ENCODE data around the gene REXO2.
A peak's percentile ranks its signal among the peaks of the same experiment; 100 is the strongest.

REXO2 gene

DNA sequence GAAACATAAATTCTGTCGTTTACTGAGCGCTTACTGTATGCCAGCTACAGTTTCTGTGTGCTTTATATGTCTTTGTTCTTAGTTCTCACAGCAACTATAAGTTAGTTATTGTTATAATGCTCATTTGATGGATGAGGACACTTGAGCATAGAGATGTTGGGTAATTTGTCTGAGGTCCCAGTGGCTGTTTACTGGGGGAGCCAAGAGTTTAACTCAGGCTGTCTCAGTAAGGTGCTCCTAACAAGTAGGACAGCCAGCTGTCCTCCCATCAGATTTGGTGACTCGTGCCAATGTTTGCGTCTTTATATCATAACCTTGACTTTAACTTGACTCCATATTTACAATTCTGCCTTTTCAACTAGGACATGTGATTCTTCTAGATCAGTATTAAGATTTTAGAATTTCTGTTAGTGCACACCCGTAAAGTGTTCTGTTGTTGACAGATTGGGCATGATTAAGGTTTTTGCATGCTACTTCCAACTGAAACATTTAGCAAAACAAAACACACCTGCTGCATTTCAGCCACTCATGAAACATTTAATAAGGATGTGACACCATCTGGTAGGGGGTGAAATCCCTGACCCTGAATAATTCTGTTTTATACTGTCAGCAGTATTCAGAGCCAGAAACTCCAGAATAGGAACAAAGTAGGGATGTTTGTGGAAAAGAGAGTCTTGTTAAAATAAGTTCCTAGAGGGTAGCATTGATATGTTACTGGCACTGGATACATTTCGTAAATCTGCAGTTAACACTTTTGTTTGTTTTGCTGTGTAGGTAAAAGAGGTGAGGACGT is 1.9 kb downstream of the REXO2 start:
- DNase-seq: peak; percentile 28

DNA sequence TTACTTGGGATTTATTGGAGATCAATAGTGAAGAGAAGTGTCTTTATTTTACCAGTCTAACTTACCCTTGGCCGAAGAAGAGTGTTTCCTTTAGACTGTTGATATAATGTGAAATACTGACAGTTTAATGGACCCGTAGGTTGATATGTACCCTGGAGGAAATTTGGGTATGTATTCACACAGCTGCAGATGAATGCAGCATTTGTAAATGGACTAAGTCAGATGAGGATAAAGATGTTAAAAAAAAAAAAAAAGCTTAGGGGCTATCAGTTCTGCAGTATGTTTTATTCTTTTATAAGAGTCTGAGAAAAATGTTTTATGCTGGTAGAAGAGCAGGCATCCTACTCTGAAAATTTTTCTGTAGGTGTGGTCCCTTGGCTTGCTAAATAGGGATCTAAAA is 2.7 kb downstream of the REXO2 start:
- DNase-seq: no peak

DNA sequence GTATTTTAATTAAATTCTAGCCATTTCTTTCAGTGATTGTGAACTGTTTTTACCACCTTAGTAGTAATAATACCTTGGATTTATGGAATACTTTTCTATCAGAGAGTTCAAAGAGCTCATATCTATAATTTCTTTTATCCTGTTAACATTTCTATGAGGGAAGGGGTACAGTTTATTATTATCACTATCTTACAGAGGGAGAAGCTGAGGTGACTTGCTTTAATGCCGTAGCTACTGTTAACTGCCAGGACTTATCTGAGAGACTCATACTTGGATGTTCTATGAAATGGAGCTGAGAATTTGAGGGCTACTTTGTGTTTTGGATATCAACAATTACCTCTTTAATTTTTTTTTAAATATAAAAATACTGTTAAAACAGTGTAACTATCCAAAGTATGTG is 3.3 kb downstream of the REXO2 start:
- DNase-seq: peak; percentile 61

DNA sequence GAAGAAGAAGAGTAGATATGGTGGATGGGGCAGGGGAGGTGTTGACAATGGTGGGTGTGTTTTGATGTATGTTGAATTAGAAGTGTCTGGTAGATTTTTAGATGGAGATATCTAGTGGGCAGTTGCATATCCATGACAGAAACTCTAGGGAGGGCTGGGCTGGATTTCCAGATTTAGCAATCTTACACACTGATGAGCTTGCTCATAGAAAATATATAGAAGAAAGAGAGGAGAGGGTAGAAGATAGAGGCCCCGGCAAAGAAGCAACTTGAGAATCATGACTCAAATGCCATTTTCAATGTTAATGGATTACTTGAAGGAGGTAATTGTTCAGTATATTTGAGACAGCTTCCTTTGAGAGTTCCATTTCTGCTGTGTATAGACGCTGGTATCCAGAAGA is 8.2 kb downstream of the REXO2 start:
- DNase-seq: no peak

DNA sequence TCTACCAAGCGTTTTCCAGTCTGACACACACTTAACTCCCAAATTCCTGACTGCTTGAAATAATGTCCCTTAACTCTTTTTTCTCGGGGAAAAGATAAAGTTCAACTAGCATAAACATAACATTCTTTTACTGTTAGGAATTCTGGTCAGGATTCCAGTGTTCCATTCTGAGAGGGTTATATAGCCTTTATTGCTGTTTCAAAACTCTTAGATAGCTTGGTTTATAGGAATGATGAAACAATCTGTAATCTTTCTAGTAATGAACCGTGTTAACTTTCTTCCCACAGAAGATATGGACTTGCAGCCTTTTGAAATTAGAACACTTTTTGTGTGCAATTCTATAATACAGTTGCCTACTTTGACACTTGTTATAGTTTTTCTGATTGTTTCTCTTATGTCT is 8.6 kb downstream of the REXO2 start:
- DNase-seq: no peak

DNA sequence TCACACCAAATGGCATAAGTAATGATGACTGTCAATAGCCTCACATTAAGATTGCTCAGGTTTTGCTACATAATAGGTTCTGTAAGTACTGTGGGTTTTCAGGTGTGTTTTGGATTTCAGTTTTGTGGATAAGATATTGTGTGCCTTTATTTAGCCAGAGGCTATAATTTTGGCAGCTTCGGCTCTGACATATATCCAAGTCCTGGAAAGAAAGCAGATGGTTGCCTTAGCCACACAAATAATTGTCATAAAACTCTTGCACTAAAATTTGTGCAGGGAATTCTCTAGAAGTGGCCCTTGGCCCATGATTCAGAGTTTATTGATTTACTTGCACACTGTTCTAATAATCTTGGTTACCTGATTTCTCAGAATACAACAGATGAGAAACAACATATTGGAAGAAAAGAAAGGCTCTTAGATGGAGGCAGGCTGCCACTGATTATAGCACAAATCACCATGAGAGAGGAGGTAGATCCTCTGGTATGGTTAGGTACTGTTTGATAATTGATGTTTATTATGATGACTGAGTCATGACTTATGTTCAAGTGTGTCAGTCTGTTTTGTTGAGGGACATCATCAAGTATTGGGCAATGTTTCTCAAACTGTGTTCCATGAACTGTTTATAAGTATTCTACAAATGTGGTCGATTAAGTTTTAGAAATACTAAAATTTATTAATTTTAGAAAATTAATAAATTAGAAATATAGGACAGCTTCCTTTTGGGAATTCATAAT is 9.6 kb downstream of the REXO2 start:
- DNase-seq: no peak

DNA sequence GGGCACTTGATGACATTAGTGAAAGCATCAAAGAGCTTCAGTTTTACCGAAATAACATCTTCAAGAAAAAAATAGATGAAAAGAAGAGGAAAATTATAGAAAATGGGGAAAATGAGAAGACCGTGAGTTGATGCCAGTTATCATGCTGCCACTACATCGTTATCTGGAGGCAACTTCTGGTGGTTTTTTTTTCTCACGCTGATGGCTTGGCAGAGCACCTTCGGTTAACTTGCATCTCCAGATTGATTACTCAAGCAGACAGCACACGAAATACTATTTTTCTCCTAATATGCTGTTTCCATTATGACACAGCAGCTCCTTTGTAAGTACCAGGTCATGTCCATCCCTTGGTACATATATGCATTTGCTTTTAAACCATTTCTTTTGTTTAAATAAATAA is 10.6 kb downstream of the REXO2 start:
- DNase-seq: peak; percentile 86

DNA sequence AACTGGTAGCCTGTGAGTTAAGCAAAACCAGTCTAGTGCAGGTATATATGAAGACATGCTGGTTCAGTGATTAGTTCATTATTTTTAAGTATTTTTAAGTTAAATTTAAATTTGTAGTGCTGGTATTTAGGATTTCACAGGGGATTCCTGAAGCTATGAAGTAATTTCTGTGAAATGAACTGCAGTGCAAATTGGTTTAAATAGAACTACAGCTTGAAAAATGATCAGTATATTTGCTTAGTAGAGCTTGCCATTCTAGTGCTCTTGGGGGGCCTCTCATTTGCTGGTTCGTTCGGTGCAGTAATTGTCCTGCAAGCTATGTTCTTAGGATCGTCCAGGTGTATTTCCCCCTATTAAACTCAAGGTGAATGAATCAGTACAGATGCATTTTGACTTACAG is 13.1 kb downstream of the REXO2 start:
- no peak for DNase-seq

DNA sequence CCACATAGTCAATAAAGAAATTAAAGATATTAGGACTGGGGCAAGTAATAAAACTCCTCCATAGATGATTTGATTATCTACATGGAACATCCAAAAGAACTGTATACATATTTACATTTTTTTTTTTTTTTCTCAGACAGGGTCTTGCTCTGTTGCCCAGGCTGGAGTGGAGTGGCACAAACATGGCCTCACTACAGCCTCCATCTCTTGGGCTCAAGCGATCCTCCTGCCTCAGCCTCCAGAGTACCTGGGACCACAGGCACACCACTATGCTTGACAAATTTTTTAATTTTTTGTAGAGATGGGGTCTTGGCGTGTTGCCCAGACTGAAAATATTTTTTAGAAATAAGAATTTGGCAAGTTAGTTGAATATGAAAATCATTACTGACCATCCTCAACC is 24.7 kb downstream of the REXO2 start:
- DNase-seq: no peak

DNA sequence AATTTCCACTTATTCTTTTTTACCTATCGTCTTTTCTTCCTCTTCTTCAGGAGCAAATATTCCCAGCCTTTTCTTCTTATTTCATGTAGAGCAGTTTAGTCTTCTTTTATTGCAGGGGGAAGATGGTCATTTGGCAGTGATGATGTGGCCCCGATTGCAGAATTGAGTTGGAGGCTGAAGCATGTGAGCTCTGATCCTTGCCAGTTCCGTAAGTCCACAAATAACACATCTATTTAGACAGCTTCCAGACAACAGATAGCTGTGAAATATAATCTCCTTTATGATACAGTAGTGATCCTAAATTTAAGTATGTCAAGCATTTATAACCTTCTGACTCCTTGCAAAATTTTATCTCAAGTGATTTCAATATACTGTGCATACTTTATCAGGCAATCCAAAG is 27.5 kb downstream of the REXO2 start:
- no peak for DNase-seq

DNA sequence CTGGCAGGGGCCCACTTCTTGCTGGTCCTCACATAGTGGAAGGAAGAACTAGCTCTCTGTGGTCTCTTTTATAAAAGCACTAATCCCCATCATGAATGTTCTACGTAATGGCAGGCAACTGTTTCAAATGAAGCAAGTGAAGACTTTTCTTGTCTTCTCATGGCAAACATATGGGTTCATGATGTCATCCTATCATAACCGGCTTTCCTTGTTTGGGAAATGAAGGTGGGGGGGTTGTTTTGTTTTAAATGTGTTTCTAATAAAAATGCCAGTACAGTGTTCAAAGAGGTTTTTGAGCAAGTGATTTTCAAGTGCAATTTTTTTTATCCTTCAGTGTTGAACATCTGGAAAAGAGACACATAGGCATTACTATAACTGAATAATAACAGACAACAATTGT is 33.4 kb downstream of the REXO2 start:
- no peak for DNase-seq

DNA sequence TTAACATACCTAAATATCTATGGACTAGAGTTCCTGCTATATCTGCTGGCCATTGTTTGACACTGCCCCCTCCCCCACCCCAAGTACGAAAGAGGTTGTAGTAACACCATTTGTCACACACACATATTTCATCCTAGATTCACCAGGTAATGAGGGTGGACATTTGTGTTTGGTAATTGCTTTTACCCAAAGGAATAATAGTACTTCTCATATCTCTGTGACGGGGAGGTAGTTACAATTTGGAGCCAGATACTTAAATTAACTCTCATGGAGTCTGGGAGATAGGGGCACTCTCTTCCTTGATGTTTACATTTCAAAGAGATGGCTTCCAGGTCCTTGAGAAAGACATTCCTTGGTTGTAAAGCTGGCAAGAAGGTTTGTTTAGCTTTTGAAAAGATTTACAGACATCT is 38.7 kb downstream of the REXO2 start:
- no peak for DNase-seq

DNA sequence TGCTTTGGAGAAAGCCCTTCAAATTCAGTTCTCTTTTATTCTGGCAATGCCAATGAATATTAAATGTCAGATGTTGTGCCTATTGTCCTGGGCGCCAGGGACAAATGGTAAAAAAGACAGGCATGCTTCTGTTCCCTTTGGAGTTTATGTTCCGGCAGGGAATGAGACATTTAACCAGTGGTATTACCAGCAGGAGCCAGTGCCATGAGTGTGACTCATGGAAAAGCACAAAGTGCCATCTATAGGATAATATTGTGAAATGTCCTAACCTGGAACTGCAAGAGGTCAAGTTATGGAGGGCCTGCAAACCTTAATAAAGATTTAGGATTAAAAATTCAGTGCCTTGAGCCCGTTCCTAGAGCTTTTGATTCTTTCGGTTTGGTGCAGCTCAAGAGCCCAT is 39.5 kb downstream of the REXO2 start:
- peak; percentile 6 for DNase-seq

DNA sequence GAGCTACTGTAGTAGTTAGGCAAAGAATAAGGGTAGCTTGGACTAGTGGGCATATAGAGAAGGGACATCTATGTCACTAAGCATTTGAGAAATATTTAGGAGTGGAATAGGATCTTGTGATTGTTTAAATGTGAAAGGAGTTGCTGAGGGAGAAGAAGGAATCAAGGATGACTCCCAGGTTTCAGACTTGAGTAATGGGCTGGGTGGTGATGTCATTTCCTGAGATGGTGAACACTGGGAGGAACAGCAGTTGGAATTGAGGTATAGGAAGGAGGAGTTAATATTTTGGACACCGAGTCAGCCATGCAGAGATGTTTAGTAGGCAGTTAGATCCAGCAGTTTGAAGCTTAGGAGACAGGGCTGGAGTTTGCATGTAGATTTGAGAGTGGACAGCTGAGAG is 40.1 kb downstream of the REXO2 start:
- no peak for DNase-seq

DNA sequence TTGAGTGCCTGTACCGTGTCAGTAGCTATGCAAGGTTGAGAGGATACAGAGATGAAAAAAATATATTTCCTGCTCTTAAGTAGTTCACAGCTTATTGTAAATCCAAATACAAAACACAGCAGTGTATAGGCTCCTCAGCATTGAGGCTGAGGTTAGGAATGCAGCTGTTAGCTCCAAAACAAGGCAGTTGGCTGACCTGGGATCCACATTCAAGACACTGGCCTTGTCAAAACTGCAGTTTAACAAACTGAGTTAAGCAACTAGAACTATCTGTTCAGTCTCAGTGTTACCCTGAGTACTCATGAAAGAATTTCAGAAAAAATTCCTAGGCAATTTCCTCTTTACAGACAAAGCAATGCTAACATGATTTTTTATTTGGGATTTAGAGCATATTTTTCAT is 42.8 kb downstream of the REXO2 start:
- no peak for DNase-seq

DNA sequence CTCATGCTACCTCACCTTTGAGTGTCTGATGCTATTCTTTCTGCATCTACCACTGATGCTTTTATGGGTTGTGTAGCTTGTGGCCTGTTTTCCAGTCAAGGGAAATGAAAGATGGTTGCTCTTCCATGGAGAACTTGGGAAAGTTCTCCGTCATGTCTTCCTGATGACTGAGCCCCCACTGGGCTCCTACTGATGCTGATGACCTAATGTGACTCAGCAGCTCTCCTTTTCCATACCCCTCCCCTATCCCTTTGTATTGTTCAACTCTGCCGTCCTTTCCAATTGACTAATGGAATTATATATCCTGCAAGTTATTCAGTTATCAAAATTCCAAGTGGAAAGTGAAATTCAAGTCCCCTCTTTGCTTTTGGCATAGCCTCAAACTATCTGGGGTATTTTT is 44.7 kb downstream of the REXO2 start:
- DNase-seq: no peak

DNA sequence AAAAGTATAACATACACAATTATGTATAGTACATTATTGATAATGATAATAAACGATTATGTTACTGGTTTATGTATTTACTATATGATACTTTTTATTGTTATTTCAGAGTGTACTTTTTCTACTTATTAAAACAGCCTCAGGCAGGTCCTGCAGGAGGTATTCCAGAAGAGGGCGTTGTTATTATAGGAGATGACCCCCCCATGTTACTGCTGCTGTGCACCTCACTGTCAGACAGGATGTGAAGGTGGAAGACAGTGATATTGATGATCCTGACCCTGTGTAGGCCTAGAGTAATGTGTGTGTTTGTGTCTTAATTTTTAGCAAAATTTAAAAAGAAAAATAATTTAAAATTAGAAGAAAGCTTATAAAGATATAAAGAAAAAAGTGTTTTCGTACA is 57.6 kb downstream of the REXO2 start:
- peak; percentile 3 for DNase-seq

DNA sequence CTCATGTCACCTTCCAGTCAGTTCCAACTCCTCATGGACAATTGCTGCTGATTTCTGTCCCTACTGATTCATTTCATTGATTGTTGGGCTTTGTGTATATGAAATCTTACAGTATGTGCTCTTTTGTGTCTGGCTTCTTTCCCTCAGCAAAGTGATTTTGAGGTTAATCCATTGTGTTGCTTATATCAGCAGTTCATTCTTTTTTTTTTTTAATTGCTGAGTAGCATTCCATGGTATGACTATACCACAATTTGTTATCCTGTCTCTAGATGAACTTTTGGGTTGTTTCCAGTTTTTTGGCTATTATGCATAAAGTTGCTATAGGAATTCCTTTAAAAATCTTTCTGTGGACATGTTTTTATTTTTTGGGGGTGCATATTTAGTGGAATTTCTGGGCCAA is 60.5 kb downstream of the REXO2 start:
- no peak for DNase-seq
